GM10847 (cell line): ENCODE measurements around the gene KDM2B.

Source experiments
- POLR2A ChIP-seq: IDR thresholded peaks from 2 replicates; pipeline ENCODE4 v1.6.1; 2011; ENCODE audit not compliant: insufficient read length; ENCODE audit errors: extremely low read depth

KDM2B gene

DNA sequence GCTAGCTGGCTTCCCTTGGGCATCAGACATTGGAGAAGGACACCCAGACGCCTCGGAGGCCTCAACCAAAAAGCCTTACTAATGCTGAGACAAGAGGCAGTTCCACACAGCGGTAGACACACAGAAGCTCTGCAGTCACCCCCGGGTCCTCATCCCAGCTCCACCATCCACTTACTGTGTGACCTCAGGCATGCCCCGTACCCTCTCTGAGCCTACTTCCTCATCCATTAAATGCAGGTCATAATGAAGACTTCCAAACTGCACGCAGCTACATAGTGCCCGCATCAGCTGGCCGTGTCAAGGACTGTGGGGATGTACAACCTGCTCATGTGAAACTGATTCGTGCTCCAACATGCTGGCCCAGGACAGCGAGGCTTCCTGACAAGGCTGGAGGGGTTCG is 72.3 kb downstream of the KDM2B start:
- no peak for TF ChIP-seq POLR2A

DNA sequence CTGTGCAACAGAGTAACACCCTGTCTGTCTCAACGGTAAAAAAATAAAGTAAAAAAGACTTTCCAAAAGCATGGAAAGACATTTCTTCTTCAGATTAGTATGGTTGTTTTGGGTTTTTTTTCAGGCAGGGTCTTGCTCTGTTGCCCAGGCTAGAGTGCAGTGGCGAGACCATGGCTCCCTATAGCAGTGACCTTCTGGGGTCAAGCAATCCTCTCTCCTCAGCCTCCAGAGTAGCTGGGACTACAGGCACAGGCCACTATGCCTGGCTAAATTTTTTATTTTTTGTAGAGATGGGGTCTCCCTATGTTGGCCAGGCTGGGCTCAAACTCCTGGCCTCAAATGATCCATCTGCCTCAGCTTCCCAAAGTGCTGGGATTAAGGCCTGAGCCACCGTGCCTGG is 72.8 kb downstream of the KDM2B start:
- no peak for TF ChIP-seq POLR2A

DNA sequence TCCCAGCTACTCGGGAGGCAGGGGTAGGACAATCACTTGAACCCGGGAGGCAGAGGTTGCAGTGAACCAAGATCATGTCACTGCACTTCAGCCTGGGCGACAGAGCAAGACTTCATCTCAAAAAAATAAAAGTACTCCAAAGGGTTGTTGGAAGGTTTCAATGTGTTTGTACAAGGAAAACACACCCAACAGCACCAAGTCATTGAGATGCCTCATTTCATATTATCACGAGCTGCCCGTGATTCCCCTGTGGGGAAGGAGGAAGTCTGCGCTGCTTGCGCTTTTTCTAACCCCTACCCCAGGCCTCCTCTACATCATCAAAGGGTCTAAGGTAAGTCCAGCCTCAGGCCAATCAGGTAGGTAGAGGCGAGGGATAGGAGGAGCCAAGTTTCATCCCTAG is 73.6 kb downstream of the KDM2B start:
- no peak for TF ChIP-seq POLR2A

DNA sequence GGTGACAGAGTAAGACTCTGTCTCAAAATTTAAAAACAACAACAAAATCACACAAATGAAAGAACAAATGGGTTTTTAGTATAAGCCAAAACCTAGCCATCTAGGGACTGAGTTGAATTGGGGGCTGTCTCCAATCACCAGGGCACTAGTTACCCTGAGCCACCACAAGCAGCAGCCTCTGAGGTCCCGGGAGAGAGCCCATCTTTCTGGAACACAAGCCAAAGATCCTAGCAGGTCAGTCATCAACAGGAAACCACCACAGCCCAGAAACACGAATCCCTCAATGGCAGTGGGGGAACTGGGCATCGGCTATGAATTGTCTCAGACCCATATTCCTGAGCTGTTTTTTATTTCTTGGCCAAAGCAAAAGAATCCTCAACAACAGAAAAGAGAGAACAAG is 75.3 kb downstream of the KDM2B start:
- TF ChIP-seq POLR2A = no peak

DNA sequence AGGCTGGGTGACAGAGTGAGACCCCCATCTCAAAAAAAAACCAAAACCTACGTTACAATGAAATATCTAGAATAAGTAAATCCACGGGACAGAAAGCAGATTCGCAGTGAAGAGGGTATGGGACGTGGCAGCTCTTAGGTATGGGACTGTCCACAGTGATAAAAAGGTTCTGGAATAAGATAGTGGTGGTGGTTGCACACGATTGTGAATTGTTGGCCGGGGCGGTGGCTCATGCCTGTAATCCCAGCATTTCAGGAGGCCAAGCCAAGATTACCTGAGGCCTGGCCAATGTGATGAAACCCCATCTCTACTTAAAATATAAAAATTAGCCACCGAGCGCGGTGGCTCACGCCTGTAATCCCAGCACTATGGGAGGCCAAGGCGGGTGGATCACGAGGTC is 76.3 kb downstream of the KDM2B start:
- no peak for TF ChIP-seq POLR2A

DNA sequence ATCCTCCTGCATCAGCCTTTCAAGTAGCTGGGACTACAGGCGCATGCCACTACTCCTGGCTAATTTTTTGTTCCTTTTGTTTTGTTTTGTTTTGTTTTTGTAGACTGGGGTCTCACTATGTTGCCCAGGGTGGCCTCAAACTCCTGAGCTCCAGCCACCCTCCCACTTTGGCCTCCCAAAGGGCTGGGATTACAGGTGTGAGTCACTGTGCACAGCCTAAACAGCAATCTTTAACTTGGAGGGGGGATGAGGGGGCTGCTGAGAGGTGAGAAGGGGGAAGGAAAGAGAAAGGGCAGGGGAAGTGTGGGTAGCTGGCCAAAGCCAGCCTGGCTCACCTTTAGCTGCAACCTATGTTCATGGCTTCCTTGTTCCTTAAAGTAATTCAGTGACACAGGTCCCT is 77.4 kb downstream of the KDM2B start:
- no peak for TF ChIP-seq POLR2A

DNA sequence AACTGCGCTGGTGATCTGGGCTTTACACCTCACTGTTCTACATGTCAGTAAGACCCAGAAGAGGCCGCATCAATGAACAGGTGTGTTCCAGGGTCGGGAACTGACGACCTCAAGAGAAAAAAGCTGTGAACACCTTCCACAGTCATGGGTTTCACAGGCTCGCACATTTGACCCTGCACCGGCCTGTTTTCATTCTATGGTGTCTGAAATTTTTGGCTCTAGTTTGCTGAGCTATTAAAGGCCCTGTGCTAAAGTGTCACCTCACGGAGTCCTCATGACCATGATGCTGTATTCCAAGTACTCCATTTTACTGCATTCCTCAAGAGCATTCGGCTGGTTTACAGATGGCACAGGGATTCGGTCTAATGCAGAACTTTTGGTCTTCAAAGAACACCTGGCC is 78.9 kb downstream of the KDM2B start:
- no peak for TF ChIP-seq POLR2A

DNA sequence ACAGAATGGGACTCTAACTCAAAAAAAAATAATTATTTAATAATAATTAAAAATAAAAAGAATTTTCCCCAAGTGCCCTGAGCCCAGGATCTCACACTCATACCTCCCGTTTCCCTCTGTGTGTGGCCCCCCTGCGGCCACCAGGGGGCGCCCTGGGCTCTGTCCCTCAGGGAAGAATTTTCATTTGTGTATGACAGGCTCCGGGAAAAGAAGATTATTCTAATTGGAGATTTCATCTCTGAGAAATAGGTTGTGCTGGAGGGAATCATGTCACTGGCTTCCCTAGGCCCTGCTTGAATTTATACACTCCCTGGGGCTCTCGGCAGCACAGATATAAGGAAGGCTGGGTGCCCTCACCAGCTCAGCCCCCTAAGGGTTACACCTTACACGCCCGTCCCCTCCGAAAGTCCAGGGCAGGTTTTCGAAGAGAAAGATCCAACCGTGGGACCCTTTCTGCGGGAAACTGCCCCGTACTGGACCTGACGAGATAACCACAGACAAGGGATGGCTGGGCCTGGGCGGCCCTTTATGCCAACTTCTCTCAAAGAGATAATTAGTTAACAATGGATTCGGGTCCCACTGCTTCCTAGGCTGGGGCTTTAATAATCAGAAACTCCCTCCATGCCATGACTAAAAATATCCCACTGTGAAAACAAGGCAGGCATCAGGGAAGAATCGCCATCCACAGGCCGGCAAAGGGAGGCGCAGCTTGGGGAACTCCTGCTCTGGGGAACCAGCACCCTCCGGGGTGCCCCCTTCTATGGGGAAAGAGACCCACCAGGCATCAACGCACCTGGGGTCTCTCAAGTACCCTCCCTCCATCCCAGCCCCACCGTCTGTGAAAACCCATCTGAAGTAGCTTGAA is 80.7 kb downstream of the KDM2B start:
- TF ChIP-seq POLR2A = no peak

DNA sequence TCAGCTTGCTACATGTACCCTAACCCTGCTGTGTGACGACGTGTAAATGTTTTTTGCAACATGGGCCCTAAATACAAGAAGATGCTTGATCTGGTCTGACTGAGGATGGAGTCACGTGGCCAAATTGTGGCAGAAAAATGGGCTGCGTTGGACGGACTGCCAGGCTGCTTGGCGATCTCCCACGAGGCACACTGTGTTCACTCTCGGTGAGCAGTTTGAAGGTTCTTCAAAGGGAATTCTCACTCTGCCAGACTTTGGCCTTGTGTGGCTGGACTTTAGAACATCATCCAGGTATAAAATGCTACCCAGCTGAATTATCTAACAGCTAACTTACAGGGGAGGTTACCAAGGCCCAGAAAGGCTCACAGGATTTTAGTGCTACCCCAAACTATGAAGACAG is 85.1 kb downstream of the KDM2B start:
- TF ChIP-seq POLR2A = no peak

DNA sequence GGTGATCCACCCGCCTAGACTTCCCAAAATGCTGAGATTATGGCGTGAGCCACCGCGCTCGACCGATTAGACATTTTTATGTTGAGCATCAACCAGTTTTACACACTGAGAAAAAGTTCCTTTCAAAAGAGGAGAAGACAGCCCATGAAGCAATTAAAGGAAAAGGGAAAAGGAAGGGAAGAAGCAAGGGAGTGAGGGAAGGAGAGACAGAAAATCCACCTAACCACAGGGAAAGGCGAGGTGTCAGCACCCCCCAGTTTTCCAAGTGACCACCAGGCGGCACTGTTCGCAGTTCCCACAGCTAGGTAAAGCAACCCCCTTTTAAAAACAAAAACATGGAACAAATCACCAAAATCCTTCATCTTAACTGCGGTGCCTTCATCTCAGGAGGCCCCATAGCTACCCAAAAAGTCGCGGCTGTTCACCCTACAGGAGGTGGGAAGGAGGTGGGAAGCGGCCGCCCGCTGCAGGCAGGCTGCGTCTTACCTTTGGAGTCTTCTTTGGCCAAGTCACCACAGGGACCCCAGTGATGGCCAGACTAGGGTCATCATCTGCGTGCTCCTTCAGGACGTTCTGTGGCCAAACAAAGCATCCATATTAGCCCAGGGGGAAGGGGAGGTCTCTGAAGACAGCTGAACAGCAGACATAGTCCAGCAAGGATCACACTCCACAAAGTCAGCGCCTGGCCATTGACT is 86.6 kb downstream of the KDM2B start:
- no peak for TF ChIP-seq POLR2A

DNA sequence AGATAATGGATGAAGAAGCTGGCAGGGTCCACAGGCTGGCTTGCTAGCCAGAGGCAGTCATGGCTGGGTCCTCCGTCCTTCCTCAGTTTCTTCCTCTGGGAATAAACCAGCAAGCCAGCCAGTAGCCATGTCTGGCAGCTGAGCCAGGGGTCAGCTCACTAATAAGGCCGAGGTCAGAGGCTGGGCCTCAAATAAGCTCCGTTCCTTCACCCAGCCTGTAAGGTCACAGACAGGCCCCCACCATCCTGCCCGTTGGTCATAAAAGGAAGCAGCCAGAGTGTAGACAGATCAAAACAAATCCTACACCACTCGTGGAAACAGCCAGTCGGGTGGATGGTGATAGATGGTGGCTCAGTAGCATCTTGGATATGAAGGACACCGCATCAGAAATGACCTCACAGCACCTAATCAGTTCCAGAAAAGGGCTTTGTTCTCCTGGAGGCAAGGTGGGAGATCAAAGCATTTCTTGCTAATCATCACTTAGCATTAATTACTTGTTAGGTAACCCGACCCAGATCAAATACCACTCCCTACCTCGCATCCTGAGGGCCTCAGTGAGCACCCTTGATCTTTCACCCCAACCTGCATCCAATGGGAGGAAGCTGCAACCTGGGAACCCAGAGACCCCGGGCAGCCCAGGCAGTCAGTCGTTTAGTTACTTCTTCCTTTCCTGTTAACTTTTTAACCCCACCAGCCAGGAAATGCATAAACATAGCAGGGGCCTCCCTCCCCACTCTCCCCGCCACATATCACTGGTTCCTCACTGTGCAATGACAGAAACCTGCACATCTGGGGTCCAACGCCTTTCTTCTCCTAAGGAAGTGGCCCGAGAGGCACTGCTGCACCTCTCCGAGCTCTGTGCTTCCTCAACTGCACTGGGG is 90.2 kb downstream of the KDM2B start:
- TF ChIP-seq POLR2A = no peak

DNA sequence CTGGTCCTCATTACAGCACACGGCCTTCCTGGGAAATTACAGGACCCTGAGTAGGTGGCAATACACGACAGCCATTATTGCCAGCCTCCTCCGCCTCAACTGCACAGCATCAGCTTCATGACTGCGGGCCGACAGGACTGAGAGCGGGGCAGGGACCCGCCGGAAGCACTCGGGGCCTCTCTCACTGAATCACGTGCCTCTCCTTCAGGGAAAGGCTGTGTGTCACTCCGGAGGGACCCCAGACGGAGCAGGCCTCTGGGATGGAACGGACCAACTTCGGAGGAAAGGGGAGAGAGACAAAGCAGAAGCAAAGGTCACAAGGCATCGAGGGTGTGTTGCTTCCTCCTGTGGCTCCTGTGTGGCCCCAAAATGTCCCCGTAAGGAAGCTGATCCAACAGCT is 90.9 kb downstream of the KDM2B start:
- no peak for TF ChIP-seq POLR2A

DNA sequence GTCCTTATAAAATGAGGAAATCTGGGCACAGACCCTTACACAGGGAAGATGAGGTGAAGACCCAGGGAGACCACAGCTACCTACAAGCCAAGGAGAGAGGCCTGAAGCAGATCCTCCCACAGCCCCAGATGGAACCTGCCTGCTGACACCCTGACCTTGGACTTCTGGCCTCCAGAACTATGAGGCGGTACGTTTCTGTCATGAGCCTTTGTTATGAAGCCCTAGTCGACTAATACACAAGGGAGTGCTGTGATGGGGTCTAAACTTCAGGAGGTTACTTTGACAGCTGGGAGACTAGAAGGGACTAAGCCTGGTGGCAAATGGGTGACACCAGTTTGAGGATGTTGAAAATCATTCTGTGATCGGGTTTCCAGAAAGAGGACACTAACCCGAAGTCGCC is 95.9 kb downstream of the KDM2B start:
- TF ChIP-seq POLR2A = no peak

DNA sequence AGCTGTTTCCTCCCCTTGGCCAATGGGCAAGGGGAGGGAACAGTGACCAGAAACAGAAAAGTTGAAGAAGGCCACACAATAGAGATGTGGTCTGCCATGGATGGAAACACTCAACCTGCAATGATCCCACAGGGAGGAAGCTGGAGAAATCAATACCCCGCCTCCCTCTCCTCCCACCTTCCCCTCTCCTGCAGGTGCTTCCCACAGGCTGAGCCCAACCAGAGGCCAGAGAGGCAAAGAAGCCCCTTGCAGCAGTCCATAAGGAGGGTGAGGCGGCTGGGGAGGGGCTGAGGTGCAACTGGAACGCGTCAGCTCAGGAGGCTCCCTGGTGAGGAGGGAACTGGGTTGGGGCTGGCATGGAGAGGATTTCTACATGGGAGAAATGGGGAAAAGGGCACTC is 96.9 kb downstream of the KDM2B start:
- no peak for TF ChIP-seq POLR2A

DNA sequence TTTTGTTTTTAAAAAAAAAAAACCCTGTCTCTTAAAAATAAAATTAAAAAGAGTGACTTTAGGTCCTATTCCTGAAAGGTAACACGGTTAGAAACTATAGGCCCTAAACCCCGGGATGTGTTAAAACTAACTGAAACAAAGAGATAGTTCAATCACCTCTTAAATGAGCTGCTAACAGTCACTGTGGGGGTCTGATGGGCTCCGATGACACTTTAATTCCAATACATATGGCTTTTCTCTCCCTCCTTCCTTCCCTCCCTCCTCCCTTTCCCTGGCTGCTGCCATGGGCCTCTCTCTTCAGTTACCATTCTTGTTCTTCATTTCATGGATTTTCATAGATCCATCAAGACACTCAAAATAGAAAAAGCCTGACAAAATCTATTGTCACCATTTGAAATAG is 104.3 kb downstream of the KDM2B start:
- TF ChIP-seq POLR2A = no peak

DNA sequence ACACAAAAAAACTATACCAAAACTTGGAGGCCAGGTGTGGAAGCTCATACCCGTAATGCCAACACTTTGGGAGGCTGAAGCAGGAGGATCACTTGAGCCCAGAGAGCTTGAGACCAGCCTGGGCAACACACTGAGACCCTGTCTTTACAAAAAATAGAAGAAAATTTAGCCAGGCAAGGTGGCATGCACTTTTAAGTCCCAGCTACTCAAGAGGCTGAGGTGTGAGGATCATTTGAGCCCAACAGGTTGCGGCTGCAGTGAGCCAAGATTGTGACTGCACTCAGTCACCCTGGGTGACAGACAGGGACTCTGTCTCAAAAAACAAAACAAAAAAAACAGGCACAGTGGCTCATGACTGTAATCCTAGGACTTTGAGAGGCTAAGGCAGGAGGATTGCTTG is 105.5 kb downstream of the KDM2B start:
- no peak for TF ChIP-seq POLR2A
